PC-9 (cell line): Measurements from ENCODE around the gene TGFB1.

Source experiments
- CTCF ChIP-seq: fragments of 200-600 bp; sonication (generic); conservative IDR thresholded peaks from 2 replicates; pipeline ENCODE4 v1.6.1; 2017; ENCODE audit warnings: mixed run types, antibody characterized with exemption, mild to moderate bottlenecking, moderate library complexity
- EZH2 ChIP-seq: fragments of 200-600 bp; sonication (generic); IDR thresholded peaks from 2 replicates; pipeline ENCODE4 v1.8.0; 2017; ENCODE audit warnings: antibody characterized with exemption, low read depth

- TF ChIP-seq CTCF = no peak
- TF ChIP-seq EZH2 = no peak
These were observed 13.8 kb downstream of the TGFB1 start for GRCh38 chr19:41339936-41340335.
